Thymus (tissue), 14 donors: ENCODE results near the gene HSDL2. TPM values are rescaled to one million over a fixed set of nuclear protein-coding genes. Genes with fewer than 3 reads are reported as not detected.
A peak's percentile ranks its signal among the peaks of the same experiment; 100 is the strongest.

Experiments used
- DNase-seq, 9 donors: peaks; one replicate each; pipeline ENCODE4 v3.0.0-alpha.2; 2013; ENCODE audit warnings: low spot score in 9 of 9, low read depth in 6 of 9, missing footprints in 1 of 9
- H3K27ac ChIP-seq, 2 donors: one replicate each; pipeline ENCODE4 v1.5.1; 2013; ENCODE audit warnings: control low read depth in 1 of 2, low read depth in 1 of 2, low read length in 1 of 2, mild to moderate bottlenecking in 1 of 2, moderate library complexity in 1 of 2
- H3K27me3 ChIP-seq, 2 donors: one replicate each; pipeline ENCODE4 v1.5.1; 2013; ENCODE audit warnings: low read length in 1 of 2; ENCODE audit not compliant: control insufficient read depth in 2 of 2, insufficient read depth in 1 of 2
- H3K36me3 ChIP-seq, 2 donors: one replicate each; pipeline ENCODE4 v1.5.1; 2013; ENCODE audit warnings: low read length in 1 of 2, mild to moderate bottlenecking in 1 of 2, moderate library complexity in 1 of 2; ENCODE audit not compliant: control insufficient read depth in 2 of 2, insufficient read depth in 2 of 2
- H3K4me1 ChIP-seq, 2 donors: one replicate each; pipeline ENCODE4 v1.5.1; 2013; ENCODE audit warnings: low read length in 2 of 2; ENCODE audit not compliant: control insufficient read depth in 2 of 2, insufficient read depth in 2 of 2
- H3K4me3 ChIP-seq, 2 donors: one replicate each; pipeline ENCODE4 v1.5.1; 2013; ENCODE audit warnings: low read length in 2 of 2, control low read depth in 1 of 2, mild to moderate bottlenecking in 1 of 2
- H3K9me3 ChIP-seq, 2 donors: one replicate each; pipeline ENCODE4 v1.5.1; 2013; ENCODE audit warnings: low read length in 1 of 2, mild to moderate bottlenecking in 1 of 2; ENCODE audit not compliant: control insufficient read depth in 2 of 2, insufficient read depth in 1 of 2
- WGBS: extraction: QIAGEN DNeasy Blood & Tissue Kit; methylation state at CpG from one replicate; pipeline ENCODE4 v1.1.7; 2013; 5-methylcytosine and 5-hydroxymethylcytosine counted together
- long read RNA-seq, 10 donors: transcript quantifications; one replicate each; lab custom pipeline, GENCODE V29; 2026
- polyA plus RNA-seq: library from polyadenylated mRNA; stranded (reverse); fragments of 200-250 nt; gene quantifications from one replicate; pipeline ENCODE4 v1.2.3, GENCODE V29; 2013
- total RNA-seq: library from RNA; stranded (reverse); fragments of 120-200 nt; gene quantifications from one replicate; pipeline ENCODE4 v1.2.4, GENCODE V29; 2013
- donor health status: healthy.

HSDL2 gene
- total RNA-seq (27.6 TPM), polyA plus RNA-seq (28.6 TPM)
- long read RNA-seq, donor 1, partial matches to known transcripts: 0 of 1 reads
- long read RNA-seq, donor 1, other reads (novel, unspliced or antisense): 0 of 1 reads
- long read RNA-seq, donor 2: 0 reads
- long read RNA-seq, donor 3, transcript HSDL2-202 (11 exons, 3,350 nt): major isoform, 6 of 14 reads
- long read RNA-seq, donor 3, partial matches to known transcripts: 8 of 14 reads
- long read RNA-seq, donor 3, other reads (novel, unspliced or antisense): 0 of 14 reads
- long read RNA-seq, donor 4, partial matches to known transcripts: 0 of 4 reads
- long read RNA-seq, donor 4, other reads (novel, unspliced or antisense): 0 of 4 reads
- long read RNA-seq, donor 5, transcript HSDL2-202 (11 exons, 3,350 nt): major isoform, 7 of 14 reads
- long read RNA-seq, donor 5, partial matches to known transcripts: 7 of 14 reads
- long read RNA-seq, donor 5, other reads (novel, unspliced or antisense): 0 of 14 reads
- long read RNA-seq, donor 6, transcript HSDL2-202 (11 exons, 3,350 nt): major isoform, 10 of 24 reads
- long read RNA-seq, donor 6, partial matches to known transcripts: 13 of 24 reads
- long read RNA-seq, donor 6, other reads (novel, unspliced or antisense): 0 of 24 reads
- long read RNA-seq, donor 7, transcript HSDL2-202 (11 exons, 3,350 nt): major isoform, 9 of 10 reads
- long read RNA-seq, donor 7, partial matches to known transcripts: 0 of 10 reads
- long read RNA-seq, donor 7, other reads (novel, unspliced or antisense): 0 of 10 reads
- long read RNA-seq, donor 8, transcript HSDL2-202 (11 exons, 3,350 nt): major isoform, 5 of 5 reads
- long read RNA-seq, donor 8, partial matches to known transcripts: 0 of 5 reads
- long read RNA-seq, donor 8, other reads (novel, unspliced or antisense): 0 of 5 reads
- long read RNA-seq, donor 9, transcript HSDL2-202 (11 exons, 3,350 nt): major isoform, 6 of 7 reads
- long read RNA-seq, donor 9, partial matches to known transcripts: 0 of 7 reads
- long read RNA-seq, donor 9, other reads (novel, unspliced or antisense): 0 of 7 reads
- long read RNA-seq, donor 10, transcript HSDL2-202 (11 exons, 3,350 nt): major isoform, 9 of 9 reads
- long read RNA-seq, donor 10, partial matches to known transcripts: 0 of 9 reads
- long read RNA-seq, donor 10, other reads (novel, unspliced or antisense): 0 of 9 reads

DNA sequence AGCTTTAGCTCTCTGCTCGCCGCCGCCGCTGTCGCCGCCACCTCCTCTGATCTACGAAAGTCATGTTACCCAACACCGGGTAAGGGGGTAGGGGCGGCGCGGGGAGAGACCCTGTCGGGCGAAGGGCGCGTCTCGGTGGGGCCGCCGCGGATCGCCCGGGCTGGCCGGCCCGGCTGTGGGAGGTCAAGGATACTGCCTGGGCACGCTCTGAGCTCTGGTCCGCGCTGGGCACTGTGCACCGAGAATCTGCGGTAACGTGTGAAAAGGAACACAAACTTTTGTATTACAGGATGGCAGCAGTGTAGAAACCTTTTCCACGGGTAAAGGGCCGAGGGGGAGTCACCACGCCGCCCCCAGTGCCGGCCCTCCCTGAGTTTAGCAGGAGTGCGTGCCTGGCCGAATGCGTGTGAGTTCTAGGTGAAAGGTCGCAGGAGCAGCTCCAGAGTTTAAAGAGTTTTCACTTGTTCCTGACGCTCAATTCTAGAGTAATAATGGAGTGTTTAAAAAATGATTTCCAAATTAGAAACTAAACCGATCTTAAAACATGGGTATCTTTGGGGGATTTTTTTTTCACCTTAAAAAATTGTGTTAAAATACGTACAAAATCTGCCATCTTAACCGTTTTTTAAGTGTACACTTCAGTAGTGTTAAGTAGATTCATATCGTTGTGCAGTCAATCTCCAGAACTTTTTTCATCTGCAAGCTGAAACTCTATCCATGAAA, at the start of gene HSDL2:
TSS of gene HSDL2 (plus strand) at position 7 of the 723 bp plus-strand sequence. CDS start at position 63, 56 bp downstream.
- DNase-seq: peak in 3 of 9 donors; percentile 21 to 51 (median 35)
- WGBS: under 1% methylated on average over 43 of the region's 43 CpGs
- Histone ChIP-seq H3K4me1 (peaks cover 18 to 21% of the 10 kb centered on the region in 2 donors), H3K4me3 (peak within 1 kb of the TSS; percentile 90 to 93), H3K27ac (peak within 1 kb of the TSS; percentile 94 to 95), H3K36me3 (no peaks in the 10 kb centered on the region), H3K27me3 (no peaks in the 10 kb centered on the region), H3K9me3 (no peaks in the 10 kb centered on the region)

DNA sequence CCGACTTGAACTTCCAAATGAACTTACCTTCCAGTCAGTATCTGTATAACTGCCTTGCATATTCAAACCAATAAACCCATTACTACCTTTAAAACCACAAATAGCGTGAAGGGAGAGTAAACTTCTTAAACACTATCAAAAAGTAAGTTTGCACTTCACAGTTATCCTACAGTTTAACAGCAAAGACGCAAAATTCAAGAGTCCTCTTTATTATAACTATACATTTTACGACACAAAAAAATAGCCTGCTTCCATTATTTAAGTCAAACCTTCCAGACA, 48.3 kb upstream of the HSDL2 start:
- H3K4me1 ChIP-seq: peaks cover 0 to 4% of the 10 kb centered on the region in 2 donors
- H3K4me3 ChIP-seq: peak overlapping the region; percentile 86 to 94
- no peaks in the 10 kb centered on the region for H3K36me3 ChIP-seq
- peak overlapping the region in 1 of 2 donors; percentile 67 for H3K27ac ChIP-seq
- peaks cover 0 to 2% of the 10 kb centered on the region in 2 donors for H3K9me3 ChIP-seq
- DNase-seq: peak in 1 of 9 donors; percentile 29
- 49% methylated on average over 4 of the region's 4 CpGs for WGBS
- no peaks in the 10 kb centered on the region for H3K27me3 ChIP-seq

DNA sequence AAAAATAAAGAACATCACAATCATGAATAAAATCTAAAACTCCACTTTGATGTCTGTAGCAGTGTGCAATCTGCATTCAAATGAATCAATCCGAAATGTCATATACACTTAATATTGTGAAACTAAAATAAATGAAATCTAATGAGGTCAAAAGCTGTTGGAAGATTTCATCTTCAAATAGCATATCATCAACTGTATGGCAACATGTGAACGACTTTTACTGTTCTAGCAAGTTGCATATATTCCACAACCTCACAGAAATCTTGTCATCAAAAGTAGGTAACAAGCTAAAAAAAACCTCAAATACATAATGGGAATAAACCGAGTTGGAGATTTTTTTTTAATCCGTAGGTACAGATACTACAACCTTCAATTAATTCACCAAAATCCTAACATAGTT, 47.7 kb upstream of the HSDL2 start:
- H3K4me3 ChIP-seq: peak overlapping the region; percentile 86 to 94

DNA sequence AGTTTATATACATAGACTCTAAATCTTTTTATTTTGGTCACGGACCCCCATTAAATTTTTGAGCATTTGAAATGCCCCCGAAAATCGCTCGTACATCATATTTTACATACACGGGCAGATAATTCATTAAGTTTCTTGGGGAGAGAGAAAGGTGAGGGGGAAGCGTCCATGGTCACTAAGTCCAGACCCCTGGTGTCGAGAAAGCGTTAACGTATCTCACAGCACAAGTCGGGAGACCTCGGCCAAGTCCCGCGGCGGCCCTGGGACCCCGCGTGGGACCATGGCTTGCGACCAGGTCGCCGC, 47.3 kb upstream of the HSDL2 start:
- Histone ChIP-seq H3K4me3 (peak overlapping the region; percentile 86 to 94), H3K4me1 (peaks cover 0 to 4% of the 10 kb centered on the region in 2 donors), H3K9me3 (peaks cover 0 to 2% of the 10 kb centered on the region in 2 donors), H3K27ac (peak overlapping the region; percentile 94 to 97), H3K27me3 (no peaks in the 10 kb centered on the region), H3K36me3 (no peaks in the 10 kb centered on the region)
- no peak for DNase-seq
- under 1% methylated on average over 19 of the region's 19 CpGs for WGBS

More for the DNA sequence above, 47.7 kb upstream of the HSDL2 start:
- H3K36me3 ChIP-seq: no peaks in the 10 kb centered on the region
- H3K27ac ChIP-seq: peak overlapping the region in 1 of 2 donors; percentile 94
- WGBS: 3% methylated on average over 4 of the region's 4 CpGs
- H3K9me3 ChIP-seq: peaks cover 0 to 2% of the 10 kb centered on the region in 2 donors
- no peaks in the 10 kb centered on the region for H3K27me3 ChIP-seq
- H3K4me1 ChIP-seq: peaks cover 0 to 4% of the 10 kb centered on the region in 2 donors
- no peak for DNase-seq

DNA sequence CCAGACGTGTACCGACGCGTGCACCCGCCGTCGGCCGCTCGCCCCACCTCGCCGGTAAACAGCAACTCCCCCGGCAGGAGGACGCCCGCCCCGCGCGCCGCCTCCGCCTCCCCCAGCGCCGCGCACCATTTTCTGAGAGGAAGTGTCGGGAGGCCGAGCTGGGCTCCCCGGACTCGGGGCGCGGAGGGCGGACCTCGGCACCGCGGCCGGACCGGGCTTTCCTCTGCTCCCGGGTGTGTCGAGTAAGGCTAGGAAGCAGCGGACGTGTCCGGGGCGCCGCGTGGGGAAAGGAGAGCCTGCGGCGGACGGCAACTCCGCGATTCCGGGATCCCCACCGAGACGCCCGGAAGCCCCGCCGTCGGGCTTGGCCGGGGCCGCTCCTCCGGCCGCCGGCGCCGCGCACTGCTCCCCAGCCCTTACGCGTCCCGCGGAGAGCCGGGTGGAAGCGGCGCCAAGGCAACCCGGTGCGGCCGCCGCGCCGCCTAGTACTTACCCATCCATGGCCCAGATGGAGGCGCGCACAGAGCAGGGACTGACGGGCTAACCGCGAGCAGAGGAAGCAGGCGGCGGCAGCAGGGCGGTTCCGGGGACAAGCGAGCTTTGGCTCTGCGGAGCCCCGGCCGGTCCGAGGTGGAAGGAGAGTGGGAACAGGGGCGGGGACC, 46.8 kb upstream of the HSDL2 start, which contains the start of gene PTBP3:
TSS of gene PTBP3 (minus strand) at position 643 of the 662 bp plus-strand sequence. CDS start 35,754 bp downstream, outside the sequence.
- H3K4me1 ChIP-seq: peaks cover 0 to 4% of the 10 kb centered on the region in 2 donors
- under 1% methylated on average over 90 of the region's 90 CpGs for WGBS
- H3K27me3 ChIP-seq: no peaks in the 10 kb centered on the region
- H3K9me3 ChIP-seq: peaks cover 0 to 2% of the 10 kb centered on the region in 2 donors
- no peaks in the 10 kb centered on the region for H3K36me3 ChIP-seq
- peak in 5 of 9 donors; percentile 57 to 87 (median 74) for DNase-seq
- peak within 1 kb of the TSS; percentile 98 to 99 for H3K27ac ChIP-seq
- peak within 1 kb of the TSS; percentile 86 to 94 for H3K4me3 ChIP-seq

DNA sequence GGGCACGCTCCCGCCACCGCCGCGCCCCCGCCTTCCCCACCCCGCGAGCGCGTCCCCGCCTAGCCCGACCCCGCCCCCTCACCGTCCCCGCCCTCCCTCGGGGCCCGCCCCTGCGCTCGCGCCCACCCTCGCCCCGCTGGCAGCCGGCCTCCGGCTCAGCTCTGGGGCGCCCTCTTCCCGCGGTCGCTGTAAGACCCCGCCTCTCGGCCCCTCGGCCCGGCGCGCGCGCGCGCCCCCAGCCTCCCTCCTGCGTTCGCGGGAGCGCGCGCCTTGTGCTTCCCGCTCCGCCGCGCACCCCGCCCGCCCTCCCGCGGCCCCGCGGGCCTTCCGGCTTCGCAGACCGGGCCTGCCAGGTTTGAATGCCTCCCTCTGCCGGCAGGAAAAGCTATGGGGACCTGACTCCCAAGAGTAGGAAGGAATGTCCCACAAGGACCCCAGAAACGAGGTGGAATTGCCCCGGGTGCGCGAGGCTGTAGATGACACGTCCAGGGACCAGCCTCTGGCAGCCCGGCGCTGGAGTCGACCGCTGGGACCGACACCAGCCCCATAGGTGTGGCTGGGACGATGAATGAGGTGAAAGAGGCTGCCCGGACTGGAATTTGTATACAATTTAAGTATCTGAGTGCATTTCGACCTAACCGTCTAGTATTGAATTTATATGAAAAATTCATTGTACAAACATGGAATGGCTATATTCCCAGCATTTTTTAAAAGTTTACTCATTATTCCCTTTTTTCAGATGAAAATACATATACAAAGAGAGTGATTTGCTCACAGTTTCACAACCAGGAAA, 46.1 kb upstream of the HSDL2 start:
- Histone ChIP-seq H3K36me3 (no peaks in the 10 kb centered on the region), H3K4me1 (peaks cover 0 to 2% of the 10 kb centered on the region in 2 donors), H3K27me3 (no peaks in the 10 kb centered on the region), H3K27ac (peak overlapping the region; percentile 98 to 99), H3K4me3 (peak overlapping the region; percentile 86 to 94), H3K9me3 (peaks cover 0 to 2% of the 10 kb centered on the region in 2 donors)
- DNase-seq: peak; percentile 73 to 98 (median 96)
- under 1% methylated on average over 70 of the region's 72 CpGs for WGBS

DNA sequence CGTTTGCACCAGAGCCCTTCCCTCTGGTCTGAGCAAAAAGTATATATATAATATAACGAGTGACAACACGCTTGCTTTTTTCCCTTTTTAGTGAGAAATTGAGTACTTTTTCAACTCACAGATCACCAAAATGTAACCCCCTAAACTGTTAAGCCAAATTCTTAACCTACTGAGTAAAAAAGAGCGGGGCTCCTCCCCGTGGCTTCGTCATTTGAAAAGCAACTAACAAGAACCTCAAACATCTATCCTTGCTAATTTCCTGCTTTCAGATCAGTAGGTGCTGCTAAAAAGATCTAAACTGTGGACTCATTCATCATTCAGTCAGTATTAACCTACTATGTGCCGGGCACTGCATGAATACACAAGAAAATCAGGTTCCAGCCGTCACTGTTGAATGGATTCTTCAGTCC, 45.5 kb upstream of the HSDL2 start:
- H3K27ac ChIP-seq: peak overlapping the region; percentile 89 to 98
- H3K27me3 ChIP-seq: no peaks in the 10 kb centered on the region
- H3K4me1 ChIP-seq: peaks cover 0 to 2% of the 10 kb centered on the region in 2 donors
- peak in 6 of 9 donors; percentile 45 to 83 (median 58) for DNase-seq
- peaks cover 0 to 2% of the 10 kb centered on the region in 2 donors for H3K9me3 ChIP-seq
- 2% methylated on average over 8 of the region's 8 CpGs for WGBS
- H3K4me3 ChIP-seq: peak overlapping the region; percentile 82 to 94
- no peaks in the 10 kb centered on the region for H3K36me3 ChIP-seq
